ENCODE results near the gene IVL.

The IVL gene

GRCh38 chr1:152888126-152888525, 20.2 kb upstream of the IVL start:
- DNase-seq = no peak

DNA sequence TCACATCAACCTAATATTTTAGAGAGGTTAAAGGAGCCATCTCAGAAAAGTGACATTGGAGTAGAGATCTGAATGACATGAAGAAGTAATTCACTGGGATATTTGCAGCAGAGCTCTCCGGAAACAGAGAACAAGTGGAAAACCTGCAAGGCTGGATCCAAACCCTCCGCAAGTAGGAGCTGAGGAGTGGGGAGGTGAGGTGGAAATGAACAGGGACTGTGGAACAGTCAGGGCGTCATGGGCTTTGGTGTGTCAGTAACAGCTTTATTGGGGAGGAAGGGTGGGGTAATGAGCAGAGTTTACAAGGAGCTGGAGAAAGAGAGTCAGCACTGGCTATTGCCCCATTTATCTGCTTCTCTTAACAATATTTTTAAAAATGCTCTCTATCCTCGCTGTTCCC, 9.3 kb upstream of the IVL start:
- DNase-seq = no peak

DNA sequence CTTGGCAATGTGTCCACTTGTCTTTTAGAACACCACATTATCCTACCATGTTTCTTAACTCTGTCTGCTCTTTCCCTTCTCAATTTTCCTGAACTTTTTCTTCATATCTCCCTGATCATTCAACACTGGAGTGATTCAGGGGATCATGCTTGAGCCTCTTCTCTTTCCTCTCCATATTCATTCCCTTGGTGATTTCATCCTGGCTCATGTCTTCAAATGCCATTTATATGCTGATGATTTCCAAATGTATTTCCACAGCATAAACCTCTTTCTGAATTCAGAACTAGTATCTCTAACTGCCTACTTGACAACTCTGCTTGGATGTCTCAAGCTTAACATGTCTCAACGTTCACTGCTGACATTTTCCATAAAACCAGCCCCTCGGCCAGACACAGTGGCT, 8.5 kb upstream of the IVL start:
- DNase-seq = no peak

GRCh38 chr1:152901631-152902030, 6.7 kb upstream of the IVL start:
- DNase-seq = no peak

DNA sequence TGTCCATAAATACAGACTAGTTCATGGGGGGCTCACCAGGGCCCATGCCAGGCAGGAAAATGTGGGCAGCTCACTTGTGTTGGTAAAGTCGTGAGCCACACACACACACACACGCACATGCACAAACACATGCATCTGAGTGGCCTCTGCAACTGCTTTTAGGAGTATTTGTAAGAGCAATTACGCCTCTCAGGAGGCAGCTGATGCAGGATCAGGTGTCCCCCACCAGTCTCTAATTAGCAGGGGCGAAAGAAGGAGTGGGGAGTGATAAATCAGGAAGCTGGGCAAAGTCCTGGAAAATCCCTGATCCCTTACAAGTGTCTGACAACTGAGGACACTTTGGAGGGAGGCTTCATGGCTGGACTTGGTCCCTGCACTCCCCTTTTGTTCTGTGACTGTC, 5.7 kb upstream of the IVL start:
- DNase-seq = no peak

DNA sequence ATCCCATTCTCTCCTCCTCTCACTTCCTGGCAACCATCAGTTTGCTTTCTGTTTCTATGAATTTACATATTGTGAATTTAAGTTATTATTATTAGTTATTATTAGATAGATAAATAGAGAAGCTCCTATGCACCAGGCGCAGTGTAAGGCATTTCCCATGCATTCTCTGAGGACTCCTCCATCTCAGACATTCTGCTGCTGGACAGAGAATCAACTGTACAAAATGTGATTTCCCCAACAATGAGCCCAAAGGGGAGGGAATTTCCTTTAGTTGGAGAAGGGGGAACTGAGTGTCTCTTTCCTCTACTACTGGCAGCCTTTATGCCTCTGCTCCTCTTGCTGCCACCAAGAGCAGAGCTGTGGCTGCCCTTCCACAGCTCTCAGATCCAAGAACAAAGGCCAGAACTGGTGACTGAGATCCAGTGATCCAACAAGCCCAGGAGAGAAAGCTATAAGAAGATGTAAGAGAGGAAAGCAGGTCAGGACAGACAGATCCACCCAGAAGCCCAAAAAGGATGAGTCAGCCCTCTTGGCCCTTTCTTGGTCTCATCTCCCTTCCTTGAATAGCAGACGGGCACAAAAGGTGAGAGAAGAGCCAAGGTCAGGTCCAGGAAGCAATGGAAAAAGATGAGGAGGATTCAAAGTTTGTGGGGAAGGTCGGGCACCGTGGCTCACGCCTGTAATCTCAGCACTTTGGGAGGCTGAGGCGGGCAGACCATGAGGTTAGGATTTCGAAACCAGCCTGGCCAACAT, 3.5 kb upstream of the IVL start:
- DNase-seq = no peak

GRCh38 chr1:152906023-152906565, 2.3 kb upstream of the IVL start:
- DNase-seq = peak; percentile 20

GRCh38 chr1:152909206-152909605, 860 bp downstream of the IVL start:
- DNase-seq = no peak

DNA sequence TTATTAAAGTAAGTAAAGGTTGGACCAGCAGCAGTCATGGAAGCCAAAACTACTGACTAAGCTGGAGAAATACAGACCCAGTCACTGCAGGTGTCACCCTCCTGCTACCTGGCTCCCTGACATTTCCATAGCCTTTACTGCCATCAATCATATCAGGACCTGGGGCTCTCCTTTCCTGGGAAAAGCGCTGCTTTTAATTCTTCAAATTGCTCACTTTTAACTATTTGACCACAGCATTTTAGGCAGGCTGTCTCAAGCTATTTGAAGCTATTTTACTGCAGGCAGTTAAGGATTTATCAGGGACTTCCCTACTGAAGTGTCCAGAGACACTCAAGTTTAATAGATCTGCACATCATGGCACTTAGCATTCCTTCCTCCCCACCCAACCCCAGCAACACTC, 4.1 kb downstream of the IVL start:
- DNase-seq = no peak

- no peak for DNase-seq
Measured at GRCh38 chr1:152912900-152913299, 4.6 kb downstream of the IVL start.

DNA sequence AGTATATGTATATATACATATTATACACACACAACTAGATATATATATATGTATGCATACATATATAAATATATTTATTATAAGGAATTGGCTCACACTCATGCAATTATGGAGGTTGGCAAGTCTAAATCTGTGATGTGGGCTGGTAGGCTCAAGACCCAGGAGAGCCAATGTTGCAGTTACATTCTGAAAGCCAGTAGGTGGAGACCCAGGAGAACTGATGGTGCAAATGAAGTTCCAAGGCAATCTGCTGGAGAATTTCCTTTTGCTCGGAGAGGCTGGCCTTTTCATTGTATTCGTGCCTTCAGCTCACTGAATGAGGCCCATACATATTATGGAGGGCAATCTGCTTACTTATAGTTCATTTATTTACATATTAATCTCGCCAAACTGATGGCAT, 9.4 kb downstream of the IVL start:
- peak; percentile 59 for DNase-seq

GRCh38 chr1:152919071-152919470, 10.7 kb downstream of the IVL start:
- DNase-seq = no peak

DNA sequence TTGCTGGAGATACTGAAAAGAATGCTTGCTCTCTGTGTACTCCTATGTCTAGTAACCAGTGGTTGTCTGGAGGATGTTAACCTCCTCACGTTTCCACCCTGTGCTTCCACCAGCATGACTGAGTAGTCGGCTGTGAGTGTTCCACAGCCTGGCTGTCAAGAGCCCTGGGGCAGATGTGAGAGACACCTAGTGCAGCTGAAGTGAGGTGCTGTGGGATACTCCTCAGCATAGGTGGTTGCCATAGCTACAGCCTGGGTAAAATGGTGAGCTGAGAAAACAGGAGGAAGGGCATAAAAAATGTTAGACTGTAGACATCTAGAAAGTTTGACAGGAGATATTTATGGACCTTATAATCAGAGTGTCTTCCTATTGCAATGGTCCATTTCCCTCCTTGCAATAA, 15.8 kb downstream of the IVL start:
- no peak for DNase-seq

DNA sequence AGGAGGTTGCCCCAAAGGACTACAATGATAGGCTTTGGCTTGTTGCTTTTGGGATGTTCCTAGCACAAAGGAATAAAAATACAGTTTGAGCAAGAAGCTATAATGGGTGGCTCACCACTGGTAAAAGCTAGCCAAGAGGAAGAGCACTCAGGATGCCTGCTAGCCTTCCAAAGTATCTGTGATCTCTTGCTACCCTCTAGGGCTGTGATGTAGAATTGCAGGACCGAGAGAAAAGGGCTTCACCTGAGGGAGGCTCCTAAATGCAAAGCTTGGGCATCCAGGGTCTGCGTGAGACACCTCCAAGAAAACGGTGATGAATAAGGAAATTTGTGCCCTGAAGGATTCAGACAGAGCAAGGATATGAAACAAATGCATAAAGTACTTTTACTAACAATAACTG, 17.7 kb downstream of the IVL start:
- peak; percentile 48 for DNase-seq

DNA sequence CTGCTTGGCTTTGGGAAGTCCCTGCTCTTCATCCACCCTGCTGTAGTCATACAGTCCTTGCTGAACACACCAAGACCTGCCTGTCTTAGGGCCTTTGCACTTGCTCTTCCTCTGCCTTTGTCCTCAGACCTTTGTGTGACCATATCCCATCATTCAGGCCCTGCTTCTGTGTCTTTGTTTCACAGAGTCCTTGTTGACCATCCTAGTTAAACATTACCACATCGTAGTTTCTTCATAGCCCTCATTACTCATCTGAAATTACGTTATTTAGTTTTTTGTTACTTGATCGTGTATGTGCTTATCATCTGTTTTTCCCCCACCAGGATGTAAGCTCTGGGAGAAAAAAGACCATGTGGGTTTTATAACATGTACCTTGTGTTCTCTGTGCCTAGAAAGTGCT, 20.3 kb downstream of the IVL start:
- DNase-seq = no peak

DNA sequence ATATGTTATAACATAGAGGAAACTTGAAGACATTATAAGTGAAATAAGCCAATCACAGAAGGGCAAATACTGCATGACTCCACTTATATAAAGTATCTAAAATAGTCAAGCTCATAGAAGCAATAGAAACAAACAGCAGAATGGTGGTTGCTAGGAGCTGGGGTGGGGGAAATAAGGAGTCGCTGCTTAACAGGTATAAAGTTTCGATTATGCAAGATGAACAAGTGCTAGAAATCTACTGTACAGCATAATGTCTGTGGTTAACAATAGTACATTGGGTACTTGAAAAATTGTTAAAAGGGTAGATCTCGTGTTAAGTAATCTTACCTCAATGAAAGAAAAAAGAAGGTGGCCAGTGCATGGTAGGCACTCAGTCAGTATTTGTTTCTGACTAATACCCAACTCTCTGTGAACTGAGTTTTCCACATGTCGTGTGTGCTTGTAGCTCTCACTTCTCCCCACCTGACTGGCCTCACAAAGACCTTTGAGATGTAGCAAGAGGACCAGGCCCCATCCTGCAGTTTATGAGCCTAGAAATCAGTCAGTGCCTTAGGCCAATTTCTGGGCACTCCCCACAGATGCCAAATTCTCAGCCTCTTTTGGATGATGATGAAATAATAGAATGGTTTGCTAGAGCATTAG, 23.9 kb downstream of the IVL start:
- no peak for DNase-seq

DNA sequence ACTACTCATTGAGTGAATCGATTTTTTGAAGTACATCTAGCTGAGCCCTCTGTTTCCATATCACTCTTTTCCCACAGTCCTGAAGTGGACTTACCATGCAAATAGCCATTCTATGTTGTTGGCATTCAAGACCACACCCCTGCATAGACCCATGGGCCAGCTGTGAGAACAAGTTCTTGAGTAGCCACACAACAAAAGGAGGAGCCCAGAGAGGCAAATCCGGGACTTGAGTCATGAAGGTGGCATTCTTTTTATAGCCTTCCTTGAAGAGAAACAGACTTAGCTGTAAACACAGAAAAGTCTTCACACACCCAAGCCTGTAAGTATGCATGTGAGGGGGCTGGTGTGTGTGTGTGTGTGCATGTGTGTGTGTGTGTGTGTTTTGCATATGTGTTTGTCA, 24.9 kb downstream of the IVL start:
- no peak for DNase-seq

GRCh38 chr1:152940614-152941013, 32.3 kb downstream of the IVL start:
- DNase-seq = no peak

DNA sequence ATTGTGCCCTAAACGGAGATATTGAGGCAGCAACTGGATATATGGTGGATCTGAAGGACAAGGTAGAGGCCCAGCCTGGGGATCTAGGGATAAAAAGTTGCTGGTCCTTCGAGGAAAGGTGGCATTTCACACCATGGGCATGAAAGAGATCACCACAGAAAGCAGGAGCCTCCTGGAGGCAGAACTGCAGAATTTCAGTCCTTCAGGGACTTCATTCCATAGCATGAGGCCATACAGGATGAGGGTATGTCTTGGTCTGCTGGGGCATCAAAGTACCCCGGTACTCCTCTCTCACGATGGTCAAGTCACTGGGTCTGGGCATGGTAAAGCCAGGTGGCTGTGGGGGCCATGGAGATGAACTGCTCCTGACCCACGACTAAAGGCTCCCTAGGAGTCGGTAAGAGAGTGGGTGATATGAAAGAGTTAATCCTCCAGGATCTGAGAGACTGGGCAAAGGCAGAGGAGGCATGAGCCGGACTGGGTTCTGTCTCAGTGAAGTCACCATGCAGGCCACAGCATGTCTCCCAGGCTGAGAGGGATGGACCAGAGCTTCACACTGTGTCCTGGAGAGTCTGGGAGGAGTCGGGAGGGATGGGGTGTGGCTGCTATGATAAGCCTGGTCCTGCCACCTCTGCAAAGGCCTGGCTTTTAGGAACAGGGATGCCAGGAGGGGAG, 32.8 kb downstream of the IVL start:
- DNase-seq = no peak

DNA sequence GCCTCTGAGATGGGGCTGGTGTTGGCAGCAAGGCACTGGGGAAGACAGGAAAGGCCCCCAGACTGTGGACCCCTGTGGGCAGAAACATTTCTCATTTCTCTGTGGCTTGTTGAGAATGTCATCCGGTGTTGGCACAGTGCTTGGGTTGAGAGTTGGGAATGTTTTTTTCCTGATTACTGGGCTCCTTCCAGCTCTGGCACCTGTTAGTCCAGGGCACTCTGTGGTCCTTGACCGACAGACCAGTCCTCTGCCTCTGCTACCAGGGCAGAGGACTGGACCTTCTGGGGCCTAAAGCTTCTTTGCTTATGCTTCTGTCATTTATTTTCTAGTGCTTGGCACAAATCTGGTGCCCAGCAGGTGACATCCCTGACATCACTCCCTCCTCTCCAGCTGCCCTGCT, 33.8 kb downstream of the IVL start:
- no peak for DNase-seq

GRCh38 chr1:152946248-152946647, 37.9 kb downstream of the IVL start:
- no peak for DNase-seq

DNA sequence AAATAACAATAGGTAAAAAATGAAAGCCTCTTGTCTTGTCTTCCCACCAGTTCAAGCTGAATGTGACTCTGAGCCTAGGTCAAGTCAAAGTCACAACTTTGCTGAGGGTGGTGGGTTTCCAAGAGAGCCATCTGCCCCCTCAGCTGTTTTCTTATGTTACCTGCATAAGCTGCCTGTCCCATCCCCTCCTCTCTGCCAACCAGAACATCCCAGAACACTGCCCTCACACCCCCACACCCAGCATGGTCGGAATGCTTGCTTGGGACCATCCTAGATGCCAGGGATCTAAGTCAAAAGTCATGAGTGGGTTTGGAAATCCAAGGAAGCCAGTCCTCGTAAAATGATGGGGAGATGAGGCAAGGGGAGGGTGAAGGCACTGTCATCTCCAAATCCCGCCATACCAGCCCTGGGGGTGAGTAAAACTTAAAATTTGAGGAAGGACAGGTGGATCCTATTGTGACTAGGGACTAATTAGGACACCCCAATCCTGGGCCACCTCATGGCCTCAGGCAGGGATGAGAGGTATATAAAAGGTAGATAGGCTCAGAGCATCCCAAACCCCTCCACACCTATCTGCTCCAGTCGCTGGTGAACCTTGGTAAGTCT, 38.4 kb downstream of the IVL start, which contains the start of gene SPRR5:
SPRR5 (plus strand) TSS at position 556 of the 606 bp plus-strand sequence. CDS start 1,349 bp downstream, outside the sequence.
- DNase-seq = no peak

DNA sequence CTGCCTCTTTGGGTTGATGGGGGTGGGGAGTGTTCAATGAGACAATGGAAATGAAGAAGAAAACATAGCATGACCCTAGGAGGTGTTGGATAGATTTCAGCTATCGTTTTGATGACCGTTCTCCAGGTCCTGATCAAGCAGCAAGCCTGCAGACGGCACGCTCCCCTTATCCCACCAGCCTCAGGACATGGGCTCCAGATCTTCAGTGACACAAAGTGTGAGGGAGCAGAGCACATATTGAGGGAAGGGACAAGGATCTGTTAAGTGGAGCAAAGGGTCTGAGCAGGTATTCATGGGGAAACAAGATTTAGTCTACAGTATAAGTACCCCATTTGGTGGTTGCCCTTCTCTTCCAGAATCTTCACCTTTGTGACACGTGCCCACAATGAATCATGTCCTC, 43.4 kb downstream of the IVL start:
- DNase-seq = no peak

GRCh38 chr1:152953761-152954160, 45.4 kb downstream of the IVL start:
- DNase-seq = no peak

Measured in OCI-M1 (cell line).